Heart right ventricle (tissue), 16 donors: ENCODE measurements around the gene CCDC97. TPM values are rescaled to one million over a fixed set of nuclear protein-coding genes. Genes with fewer than 3 reads are reported as not detected.

Source experiments
- ATAC-seq, 8 donors: fragments of 200-7000 bp; cut with Tn5 transposase; one replicate each; pipeline ENCODE4 v1.9.1; 2020; ENCODE audit warnings: mild to moderate bottlenecking in 8 of 8, moderate library complexity in 8 of 8, moderate number of reproducible peaks in 1 of 8
- DNase-seq, 2 donors: peaks; one replicate each; pipeline ENCODE4 v3.0.0-alpha.2; 2020
- H3K27ac ChIP-seq, 10 donors: fragments of 200-600 bp; sonication (generic) in 2 of 10; one replicate each; pipeline versions ENCODE4 v1.5.0 to v1.8.0; 2020 to 2022; ENCODE audit warnings: mild to moderate bottlenecking in 3 of 10
- H3K27me3 ChIP-seq, 7 donors: fragments of 200-600 bp; one replicate each; pipeline ENCODE4 v1.8.0; 2021 to 2022; ENCODE audit warnings: mild to moderate bottlenecking in 2 of 7
- H3K36me3 ChIP-seq, 9 donors: fragments of 200-600 bp; sonication (generic) in 1 of 9; one replicate each; pipeline versions ENCODE4 v1.5.0 to v1.8.0; 2020 to 2022; ENCODE audit warnings: mild to moderate bottlenecking in 2 of 9
- H3K4me1 ChIP-seq, 9 donors: fragments of 200-600 bp; sonication (generic) in 1 of 9; one replicate each; pipeline versions ENCODE4 v1.5.0 to v1.8.0; 2020 to 2022; ENCODE audit warnings: mild to moderate bottlenecking in 4 of 9
- H3K4me3 ChIP-seq, 10 donors: fragments of 200-600 bp; sonication (generic) in 2 of 10; one replicate each; pipeline versions ENCODE4 v1.5.0 to v1.8.0; 2020 to 2022; ENCODE audit warnings: mild to moderate bottlenecking in 7 of 10, moderate library complexity in 2 of 10
- H3K9me3 ChIP-seq, 11 donors: fragments of 200-600 bp in 10 of 11; sonication (generic) in 2 of 11; one replicate each; pipeline versions ENCODE4 v1.5.0 to v1.8.0; 2013 to 2022; ENCODE audit warnings: mild to moderate bottlenecking in 2 of 11, control low read depth in 1 of 11, moderate library complexity in 1 of 11
- CTCF ChIP-seq, 9 donors: fragments of 200-600 bp; sonication (generic) in 2 of 9; IDR thresholded peaks; one replicate each; pipeline versions ENCODE4 v1.5.0 to v1.8.0; 2021 to 2022; ENCODE audit warnings: antibody characterized with exemption in 9 of 9, mild to moderate bottlenecking in 5 of 9, moderate library complexity in 1 of 9
- WGBS, 2 donors: extraction: QIAGEN DNeasy Blood & Tissue Kit; methylation state at CpG; one replicate each; pipeline ENCODE4 v1.1.7; 2013; ENCODE audit warnings: inconsistent platforms in 1 of 2; 5-methylcytosine and 5-hydroxymethylcytosine counted together
- intact Hi-C, 10 donors: fragments of 100-400 bp; cut with DNase I; formaldehyde crosslinking; loops; one replicate each; pipeline versions ENCODE4 v1.11.1 to v1.14.2; 2022
- polyA plus RNA-seq, 2 donors: library from polyadenylated mRNA; stranded (reverse); fragments of 200-250 nt; gene quantifications; one replicate each; pipeline ENCODE4 v1.2.3, GENCODE V29; 2013
- total RNA-seq, 10 donors: library from RNA; stranded (reverse); fragmentation: NEBNext Ultra II Directional in 3 of 10; extraction: Animal tissue kit (Norgen Biotek cat#: 25700) in 3 of 10; gene quantifications; one replicate each; pipeline versions ENCODE4 v1.2.1 to v1.2.4, GENCODE V29; 2021 to 2023
- donor health status: Arrhythmogenic right ventricular cardiomyopathy.
- donor health status: ischemic (EF 13 %, LVEDD 7.1; RV severe dilation, severe dysfunction).
- donor health status: healthy with polysubstance abuse.
- donor health status: DM: no; HTN: yes; CAD: no.
- donor health status: DM: no; HTN: no; CAD: no.
- donor health status: ischemic (EF 25% LVEDD 6.9; RV normal size, moderate dysfunction).
- donor health status: ischemic (EF 25% LVEDD 5.7; RV mildly dilated, moderate dysfunction).
- donor health status: healthy.
- donor health status: DM: yes; HTN: yes; CAD: no.
- donor health status: Ischemic cardiomyopathy.
- donor health status: ischemic (EF 35%, LVEDD 5.7; RV mildly dilated, moderate dysfunction).
- donor health status: nonischemic (EF 11% LVEDD 7.7; RV severe dilation, severe dysfunction).
- donor health status: DM: yes; HTN: yes; CAD: no.
- donor health status: PGD.
- donor health status: ischemic (EF 29% LVEDD 5.4; RV normal size, mild dysfunction).
- donor health status: nonischemic (EF 23%, LVEDD 6.1; RV moderate dilation, normal function).

The CCDC97 gene
- total and polyA plus RNA-seq, 12 donors = 11.3 to 19.2 (median 16.1) TPM

- DNase-seq (peak in 1 of 2 donors; percentile 72), ATAC-seq (peak; percentile 7 to 65 (median 31))
- H3K9me3 ChIP-seq = no peaks in the 10 kb centered on the region
- no peaks in the 10 kb centered on the region for H3K27me3 ChIP-seq
- no peak for TF ChIP-seq CTCF (IDR thresholded peaks at IDR 0.05)
- 58% methylated on average over 16 of the region's 16 CpGs for WGBS, 2 donors
- H3K36me3 ChIP-seq = peaks cover 0 to 53% (median 21%) of the 10 kb centered on the region in 9 donors
- H3K27ac ChIP-seq = peak overlapping the region; percentile 77 to 96 (median 88)
- peaks cover 49 to 76% (median 73%) of the 10 kb centered on the region in 9 donors for H3K4me1 ChIP-seq
- H3K4me3 ChIP-seq = no peak overlapping the region
- intact Hi-C loops = loop anchor here in 6 of 10 donors (2.0 to 10.0 kb wide), 7 partner anchors 29 to 251 kb away; partner anchors contain the start of genes B3GNT8 (in 1 of the 6), B9D2 (in 1 of the 6), CEACAM21 (in 1 of the 6) and DMAC2 (in 1 of the 6)
These were observed 13.6 kb downstream of the CCDC97 start for GRCh38 chr19:41323430-41324125.

- no peaks in the 10 kb centered on the region for H3K9me3 ChIP-seq
- H3K4me1 ChIP-seq = peaks cover 49 to 83% (median 78%) of the 10 kb centered on the region in 9 donors
- intact Hi-C loops = loop anchor here in 6 of 10 donors (2.0 to 10.0 kb wide), 7 partner anchors 29 to 251 kb away; partner anchors contain the start of genes B3GNT8 (in 1 of the 6), B9D2 (in 1 of the 6), CEACAM21 (in 1 of the 6) and DMAC2 (in 1 of the 6)
- no peaks in the 10 kb centered on the region for H3K27me3 ChIP-seq
- DNase-seq = no peak
- H3K27ac ChIP-seq = peak overlapping the region; percentile 82 to 96 (median 90)
- WGBS, 2 donors = 64 to 69% methylated on average over 7 of the region's 7 CpGs
- H3K4me3 ChIP-seq = peak overlapping the region in 1 of 10 donors; percentile 50
- ATAC-seq = no peak
- peaks cover 0 to 52% (median 14%) of the 10 kb centered on the region in 9 donors for H3K36me3 ChIP-seq
- no peak for TF ChIP-seq CTCF (IDR thresholded peaks at IDR 0.05)
These were observed 14.3 kb downstream of the CCDC97 start for GRCh38 chr19:41324231-41324702.

GRCh38 chr19:41324921-41325639 is 15.1 kb downstream of the CCDC97 start:
- no peak for TF ChIP-seq CTCF (IDR thresholded peaks at IDR 0.05)
- Histone ChIP-seq H3K27ac (peak overlapping the region; percentile 82 to 96 (median 90)), H3K36me3 (peaks cover 0 to 52% (median 7%) of the 10 kb centered on the region in 9 donors), H3K9me3 (no peaks in the 10 kb centered on the region), H3K4me1 (peaks cover 49 to 91% (median 78%) of the 10 kb centered on the region in 9 donors), H3K4me3 (peak overlapping the region in 9 of 10 donors; percentile 18 to 50 (median 40)), H3K27me3 (no peaks in the 10 kb centered on the region)
- intact Hi-C loops = loop anchor here in 6 of 10 donors (2.0 to 10.0 kb wide), 7 partner anchors 28 to 250 kb away; partner anchors contain the start of genes B3GNT8 (in 1 of the 6), B9D2 (in 1 of the 6), CEACAM21 (in 1 of the 6) and DMAC2 (in 1 of the 6)
- WGBS, 2 donors = 3 to 7% methylated on average over 23 of the region's 23 CpGs
- DNase-seq = peak; percentile 82 to 89
- peak; percentile 39 to 77 (median 73) for ATAC-seq

GRCh38 chr19:41325640-41325946 is 15.6 kb downstream of the CCDC97 start:
- 7 to 9% methylated on average over 10 of the region's 10 CpGs for WGBS, 2 donors
- intact Hi-C loops = loop anchor here in 4 of 10 donors (2.0 to 10.0 kb wide), 4 partner anchors 27 to 249 kb away; partner anchors contain the start of genes CEACAM21 (in 1 of the 4), DMAC2 (in 1 of the 4) and TGFB1 (in 1 of the 4)
- no peaks in the 10 kb centered on the region for H3K9me3 ChIP-seq
- H3K4me3 ChIP-seq = peak overlapping the region in 9 of 10 donors; percentile 18 to 50 (median 40)
- ATAC-seq (no peak), DNase-seq (no peak)
- TF ChIP-seq CTCF (IDR thresholded peaks at IDR 0.05) = no peak
- no peaks in the 10 kb centered on the region for H3K27me3 ChIP-seq
- H3K27ac ChIP-seq = peak overlapping the region; percentile 82 to 96 (median 90)
- H3K36me3 ChIP-seq = peaks cover 0 to 52% (median 2%) of the 10 kb centered on the region in 9 donors
- H3K4me1 ChIP-seq = peaks cover 49 to 96% (median 78%) of the 10 kb centered on the region in 9 donors
